Mucosa of stomach (tissue), 1 donor: ENCODE data around the gene MEGF8.

Experiments
- H3K27me3 ChIP-seq: one replicate; pipeline ENCODE4 v1.7.0; 2013; ENCODE audit warnings: mild to moderate bottlenecking, low read length; ENCODE audit not compliant: control insufficient read depth, insufficient read depth
- H3K36me3 ChIP-seq: one replicate; pipeline ENCODE4 v1.7.0; 2013; ENCODE audit warnings: low read length; ENCODE audit not compliant: control insufficient read depth, insufficient read depth
- H3K4me1 ChIP-seq: one replicate; pipeline ENCODE4 v1.7.0; 2013; ENCODE audit warnings: mild to moderate bottlenecking, low read length; ENCODE audit not compliant: control insufficient read depth, insufficient read depth
- H3K4me3 ChIP-seq: one replicate; pipeline ENCODE4 v1.7.0; 2013; ENCODE audit warnings: low read length
- H3K9ac ChIP-seq: one replicate; pipeline ENCODE4 v1.7.0; 2013; ENCODE audit warnings: mild to moderate bottlenecking, low read length, moderate library complexity
- H3K9me3 ChIP-seq: one replicate; pipeline ENCODE4 v1.7.0; 2013; ENCODE audit warnings: mild to moderate bottlenecking, low read length, moderate library complexity; ENCODE audit not compliant: control insufficient read depth
- donor health status: Pancreatic carcinoma.

The MEGF8 gene

DNA sequence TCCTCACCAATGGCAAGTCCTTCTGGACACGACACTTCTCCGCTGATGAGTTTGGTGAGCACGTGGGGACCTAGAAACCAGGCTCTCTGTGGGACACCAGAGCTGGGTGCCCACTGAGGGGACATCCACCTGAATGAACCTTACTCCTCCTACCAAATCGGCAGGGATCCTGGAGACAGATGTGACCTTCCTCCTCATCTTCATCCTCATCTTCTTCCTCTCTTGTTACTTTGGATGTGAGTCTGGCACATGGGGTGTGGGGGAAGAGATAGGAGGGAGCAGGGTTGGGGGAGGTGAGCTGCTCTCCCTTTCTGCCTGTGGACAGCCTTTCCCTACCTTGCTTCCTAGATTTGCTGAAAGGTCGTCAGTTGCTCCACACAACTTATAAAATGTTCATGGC is 10.4 kb upstream of the MEGF8 start:
- Histone ChIP-seq H3K27me3 (peaks cover 32% of the 10 kb centered on the region), H3K9ac (no peak overlapping the region), H3K9me3 (no peaks in the 10 kb centered on the region), H3K4me3 (no peak overlapping the region), H3K36me3 (no peaks in the 10 kb centered on the region), H3K4me1 (peaks cover 8% of the 10 kb centered on the region)

DNA sequence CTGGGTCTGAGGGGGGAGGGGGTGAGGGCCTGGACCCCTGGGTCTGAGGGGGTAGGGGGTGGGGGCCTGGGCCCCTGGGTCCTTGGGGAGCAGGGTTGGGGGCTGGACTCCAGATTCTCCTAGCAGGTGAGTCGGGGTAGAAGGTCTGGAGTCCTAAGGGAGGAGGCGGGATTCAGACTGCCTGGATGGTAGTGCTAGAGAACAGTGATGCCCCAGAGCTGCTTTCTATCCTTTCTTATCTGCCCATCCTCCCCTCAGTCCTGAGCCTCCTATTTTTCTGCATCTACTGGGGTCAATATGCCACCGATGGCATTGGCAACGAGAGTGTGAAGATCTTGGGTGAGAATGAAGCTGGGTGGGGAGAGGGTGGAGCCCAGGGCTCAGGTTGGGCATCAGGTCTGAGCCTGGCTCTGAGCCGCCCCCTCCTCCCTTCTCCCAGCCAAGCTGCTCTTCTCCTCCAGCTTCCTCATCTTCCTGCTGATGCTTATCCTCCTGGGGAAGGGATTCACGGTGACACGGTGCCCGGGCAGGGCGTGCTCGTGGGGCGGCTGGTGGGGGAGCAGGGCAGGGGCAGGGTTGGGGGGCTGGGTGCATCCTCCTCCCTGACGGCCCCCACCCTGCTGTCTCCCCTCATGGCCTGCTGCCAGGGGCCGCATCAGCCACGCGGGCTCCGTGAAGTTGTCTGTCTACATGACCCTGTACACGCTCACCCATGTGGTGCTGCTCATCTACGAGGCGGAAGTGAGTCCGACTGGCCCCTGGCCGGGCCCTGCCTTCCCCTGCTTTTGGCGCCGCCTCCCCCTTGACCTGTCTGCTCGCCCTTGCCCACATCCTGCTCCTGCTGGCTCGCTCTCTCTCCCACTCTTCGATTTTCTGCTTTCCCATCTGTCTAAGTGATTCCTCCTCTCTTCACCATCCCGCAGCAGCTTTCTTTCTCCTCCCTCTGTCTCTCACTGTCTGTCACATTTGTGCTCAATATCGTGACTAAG is 8.9 kb upstream of the MEGF8 start:
- H3K9me3 ChIP-seq, result no peaks in the 10 kb centered on the region
- H3K27me3 ChIP-seq, result peaks cover 32% of the 10 kb centered on the region
- no peak overlapping the region for H3K9ac ChIP-seq
- no peaks in the 10 kb centered on the region for H3K36me3 ChIP-seq
- H3K4me3 ChIP-seq, result no peak overlapping the region
- peaks cover 8% of the 10 kb centered on the region for H3K4me1 ChIP-seq

DNA sequence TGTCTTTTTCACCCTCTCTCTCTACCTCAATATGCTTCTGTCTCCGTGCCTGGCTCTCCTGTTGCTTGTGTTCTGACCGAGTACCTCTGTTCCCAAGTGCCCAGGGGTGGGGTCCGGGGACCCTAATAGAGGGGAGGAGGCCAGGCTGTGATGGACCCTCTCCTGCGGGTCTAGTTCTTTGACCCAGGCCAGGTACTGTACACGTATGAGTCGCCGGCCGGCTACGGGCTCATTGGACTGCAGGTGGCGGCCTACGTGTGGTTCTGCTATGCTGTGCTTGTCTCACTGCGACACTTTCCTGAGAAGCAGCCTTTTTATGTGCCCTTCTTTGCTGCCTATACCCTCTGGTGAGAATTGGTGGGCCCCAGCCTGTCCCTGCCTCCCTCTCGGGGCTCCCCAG is 7.9 kb upstream of the MEGF8 start:
- Histone ChIP-seq H3K27me3 (peaks cover 35% of the 10 kb centered on the region), H3K9ac (no peak overlapping the region), H3K36me3 (no peaks in the 10 kb centered on the region), H3K4me3 (no peak overlapping the region), H3K4me1 (peaks cover 8% of the 10 kb centered on the region), H3K9me3 (no peaks in the 10 kb centered on the region)

DNA sequence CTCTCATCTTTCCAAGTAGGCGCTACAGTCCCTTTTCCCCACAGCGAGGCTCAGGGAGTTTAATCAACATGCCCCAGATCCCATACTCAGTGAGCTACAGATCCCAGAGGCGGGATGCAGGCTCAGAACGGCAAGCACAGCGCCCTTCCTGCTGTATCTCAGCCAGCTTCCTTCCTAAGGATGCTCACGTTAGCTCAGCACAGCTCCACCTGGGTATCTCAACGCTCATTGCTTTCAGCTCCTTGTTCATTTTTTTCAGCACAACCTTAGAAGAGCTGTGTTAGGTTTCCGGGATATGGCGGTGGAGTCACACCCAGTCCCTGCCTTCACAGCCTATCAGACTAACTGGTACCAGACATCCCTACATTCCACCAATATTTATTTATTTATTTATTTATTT is 3.1 kb upstream of the MEGF8 start:
- Histone ChIP-seq H3K27me3 (peaks cover 27% of the 10 kb centered on the region), H3K36me3 (no peaks in the 10 kb centered on the region), H3K4me3 (no peak overlapping the region), H3K9me3 (no peaks in the 10 kb centered on the region), H3K9ac (no peak overlapping the region), H3K4me1 (peaks cover 20% of the 10 kb centered on the region)

DNA sequence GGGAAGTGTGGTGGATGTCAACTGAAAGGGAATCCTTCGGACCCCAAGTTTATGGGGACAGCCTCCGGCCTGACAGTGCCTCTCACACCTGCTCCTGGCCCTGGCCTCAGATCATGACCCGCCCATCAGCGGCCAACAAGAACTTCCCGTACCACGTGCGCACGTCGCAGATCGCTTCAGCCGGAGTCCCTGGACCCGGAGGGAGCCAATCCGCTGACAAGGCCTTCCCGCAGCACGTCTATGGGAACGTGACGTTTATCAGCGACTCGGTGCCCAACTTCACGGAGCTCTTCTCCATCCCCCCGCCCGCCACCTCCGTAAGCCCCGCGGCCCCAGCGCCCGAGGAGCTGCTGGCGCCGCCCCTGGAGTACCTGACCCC is 2.0 kb upstream of the MEGF8 start:
- no peak overlapping the region for H3K9ac ChIP-seq
- no peak overlapping the region for H3K4me3 ChIP-seq
- H3K36me3 ChIP-seq, result no peaks in the 10 kb centered on the region
- peaks cover 27% of the 10 kb centered on the region for H3K27me3 ChIP-seq
- H3K9me3 ChIP-seq, result no peaks in the 10 kb centered on the region
- peaks cover 20% of the 10 kb centered on the region for H3K4me1 ChIP-seq

DNA sequence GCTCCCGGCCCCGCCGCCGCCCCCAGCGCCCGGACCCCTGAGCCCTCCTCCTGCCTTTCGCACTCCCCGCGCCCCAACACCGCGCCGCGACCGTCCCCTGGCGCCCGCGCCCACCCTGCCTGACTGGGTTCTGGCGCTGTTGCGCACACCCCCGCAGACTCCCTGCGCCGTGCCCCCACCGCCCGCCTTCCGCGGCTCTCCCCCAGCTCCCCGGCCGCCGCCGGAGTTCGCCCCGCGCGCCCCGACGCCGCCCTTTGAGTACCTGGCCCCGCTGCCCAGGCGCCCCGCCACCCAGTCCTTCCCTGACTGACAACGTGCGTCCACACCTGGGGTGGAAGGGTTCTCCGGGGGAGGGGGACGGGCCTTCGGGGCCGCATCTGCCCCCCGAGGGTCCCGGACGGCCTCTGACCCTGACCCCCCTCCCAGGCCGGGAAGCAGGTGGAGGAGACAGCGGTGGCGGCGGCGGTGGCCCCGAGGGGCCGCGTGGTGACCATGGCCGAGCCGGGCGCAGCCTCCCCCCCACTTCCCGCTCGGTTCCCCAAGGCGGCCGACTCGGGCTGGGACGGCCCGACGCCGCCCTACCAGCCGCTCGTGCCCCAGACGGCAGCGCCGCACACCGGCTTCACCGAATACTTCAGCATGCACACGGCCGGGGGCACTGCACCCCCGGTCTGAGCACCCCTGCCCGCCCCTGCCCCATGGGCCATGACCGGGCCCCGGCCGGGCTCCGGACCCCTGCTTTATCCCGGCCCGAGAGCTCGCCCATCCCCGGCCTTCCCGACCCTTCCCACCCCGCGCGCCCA is 1.4 kb upstream of the MEGF8 start:
- no peak overlapping the region for H3K9ac ChIP-seq
- no peak overlapping the region for H3K4me3 ChIP-seq
- no peaks in the 10 kb centered on the region for H3K9me3 ChIP-seq
- H3K36me3 ChIP-seq, result no peaks in the 10 kb centered on the region
- H3K4me1 ChIP-seq, result peaks cover 20% of the 10 kb centered on the region
- peaks cover 27% of the 10 kb centered on the region for H3K27me3 ChIP-seq

DNA sequence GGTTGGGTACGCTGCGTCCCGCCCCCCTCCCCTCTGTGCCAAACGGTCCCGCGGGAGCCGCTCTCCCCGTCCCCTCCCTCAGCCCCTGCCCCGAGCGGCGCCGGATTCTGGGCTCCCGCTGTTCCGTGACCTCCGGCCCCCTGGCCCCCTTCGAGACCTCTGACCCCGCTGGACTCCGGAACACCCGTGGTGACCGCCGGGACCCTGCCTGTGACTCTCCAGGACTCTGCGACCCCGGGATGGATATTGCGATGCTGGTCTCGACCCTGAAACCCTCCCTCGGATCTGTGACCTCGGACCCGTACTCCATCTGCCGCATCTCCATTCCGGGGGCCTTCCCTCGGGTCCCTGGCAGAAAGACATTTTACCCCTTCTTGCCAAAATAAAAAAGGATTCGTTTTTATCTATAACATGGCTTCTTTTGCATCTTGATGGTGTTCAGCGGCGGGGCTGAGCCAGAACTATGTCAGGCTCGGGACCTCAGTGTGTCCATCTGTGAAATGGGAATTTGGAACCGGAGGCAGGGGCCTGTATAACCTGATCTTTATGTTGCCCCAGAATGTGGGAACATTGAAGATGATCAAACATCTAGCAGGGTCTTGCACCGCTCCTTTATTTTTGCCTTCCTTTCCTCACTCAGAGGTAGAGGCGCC is 654 bp upstream of the MEGF8 start:
- H3K9ac ChIP-seq, result no peak overlapping the region
- no peaks in the 10 kb centered on the region for H3K36me3 ChIP-seq
- H3K4me3 ChIP-seq, result no peak overlapping the region
- no peaks in the 10 kb centered on the region for H3K9me3 ChIP-seq
- peaks cover 27% of the 10 kb centered on the region for H3K27me3 ChIP-seq
- peaks cover 20% of the 10 kb centered on the region for H3K4me1 ChIP-seq

DNA sequence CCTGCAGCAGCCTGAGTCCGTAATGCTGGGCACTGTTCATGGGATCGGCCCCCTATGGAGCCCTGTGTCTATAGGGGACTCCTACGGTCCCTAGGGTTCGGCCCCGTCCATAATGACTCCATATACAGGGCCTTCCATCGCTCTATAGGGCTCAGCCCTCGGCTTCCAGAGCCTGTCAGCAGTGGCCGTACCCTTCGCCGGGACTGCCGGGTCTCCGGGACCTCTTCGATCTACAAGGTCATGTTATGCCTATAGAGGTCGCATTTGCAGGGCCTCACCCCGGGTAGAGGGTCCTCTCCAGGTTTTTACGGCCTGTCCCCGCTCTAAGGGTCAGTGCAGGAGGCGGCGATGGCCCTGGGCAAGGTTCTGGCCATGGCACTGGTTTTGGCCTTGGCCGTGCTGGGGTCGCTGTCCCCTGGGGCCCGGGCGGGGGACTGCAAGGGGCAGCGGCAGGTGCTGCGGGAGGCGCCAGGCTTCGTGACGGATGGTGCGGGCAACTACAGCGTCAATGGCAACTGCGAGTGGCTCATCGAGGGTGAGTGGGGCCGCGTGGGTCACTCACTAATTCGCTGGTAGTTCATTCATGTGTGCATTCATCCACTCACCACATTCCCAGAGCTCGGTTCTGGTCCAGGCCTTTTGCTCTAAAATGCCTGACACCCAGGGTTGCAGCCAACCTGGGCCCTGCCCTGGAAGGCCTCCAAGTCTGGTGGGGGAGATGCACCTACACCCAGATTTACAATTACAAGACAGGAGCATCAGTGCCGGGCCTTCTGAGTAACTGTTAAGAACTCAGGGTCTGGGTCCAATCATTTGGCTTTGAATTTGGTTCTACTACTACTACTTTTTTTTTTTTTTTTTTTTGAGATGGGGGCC is 699 bp downstream of the MEGF8 start:
- H3K9me3 ChIP-seq, result no peaks in the 10 kb centered on the region
- peaks cover 20% of the 10 kb centered on the region for H3K4me1 ChIP-seq
- H3K9ac ChIP-seq, result peak overlapping the region; percentile 93
- H3K4me3 ChIP-seq, result peak overlapping the region; percentile 93
- H3K27me3 ChIP-seq, result peaks cover 27% of the 10 kb centered on the region
- H3K36me3 ChIP-seq, result no peaks in the 10 kb centered on the region

DNA sequence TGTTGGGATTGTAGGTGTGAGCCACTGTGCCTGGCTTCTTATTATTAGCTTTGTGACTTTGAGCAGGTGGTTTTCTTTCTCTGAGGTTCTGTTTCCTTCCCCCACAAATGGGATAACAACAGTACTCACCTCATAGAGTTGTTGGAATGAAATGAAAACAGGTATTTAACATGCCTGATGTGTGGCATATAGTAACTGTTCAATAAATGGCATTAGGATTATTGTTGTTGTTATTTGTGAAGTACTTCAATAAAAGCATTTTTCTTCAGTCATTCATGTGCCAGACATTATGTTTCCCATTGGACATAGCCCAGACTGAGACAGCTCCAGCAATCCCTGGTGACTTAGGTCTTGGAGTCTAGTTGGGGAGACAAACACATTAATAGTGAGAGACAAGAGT is 1.5 kb downstream of the MEGF8 start:
- H3K4me3 ChIP-seq, result no peak overlapping the region

DNA sequence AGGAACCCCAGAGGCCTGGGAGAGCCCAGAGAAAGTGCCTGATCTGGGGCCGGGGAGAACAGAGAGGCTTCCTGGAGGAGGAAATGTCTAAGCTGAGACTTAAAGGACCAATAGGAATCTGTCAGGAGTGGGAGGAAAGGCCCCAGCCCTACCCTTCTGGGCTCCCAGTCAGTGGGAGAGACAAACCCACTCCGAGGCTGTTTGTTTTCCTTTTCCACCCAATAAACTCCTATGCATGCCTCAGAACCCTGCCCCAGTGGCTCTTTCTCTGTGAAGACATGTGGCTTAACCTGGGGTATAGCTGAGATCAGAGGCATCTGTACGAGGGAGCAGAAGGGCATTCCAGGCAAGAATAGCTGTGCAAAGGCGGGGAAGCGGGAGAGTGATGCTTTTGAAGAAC is 1.9 kb downstream of the MEGF8 start:
- no peaks in the 10 kb centered on the region for H3K9me3 ChIP-seq
- peaks cover 20% of the 10 kb centered on the region for H3K27me3 ChIP-seq
- no peak overlapping the region for H3K4me3 ChIP-seq
- no peak overlapping the region for H3K9ac ChIP-seq
- peaks cover 20% of the 10 kb centered on the region for H3K4me1 ChIP-seq
- H3K36me3 ChIP-seq, result no peaks in the 10 kb centered on the region

More for the DNA sequence above, 1.5 kb downstream of the MEGF8 start:
- no peaks in the 10 kb centered on the region for H3K9me3 ChIP-seq
- no peaks in the 10 kb centered on the region for H3K36me3 ChIP-seq
- no peak overlapping the region for H3K9ac ChIP-seq
- H3K27me3 ChIP-seq, result peaks cover 24% of the 10 kb centered on the region
- peaks cover 20% of the 10 kb centered on the region for H3K4me1 ChIP-seq

DNA sequence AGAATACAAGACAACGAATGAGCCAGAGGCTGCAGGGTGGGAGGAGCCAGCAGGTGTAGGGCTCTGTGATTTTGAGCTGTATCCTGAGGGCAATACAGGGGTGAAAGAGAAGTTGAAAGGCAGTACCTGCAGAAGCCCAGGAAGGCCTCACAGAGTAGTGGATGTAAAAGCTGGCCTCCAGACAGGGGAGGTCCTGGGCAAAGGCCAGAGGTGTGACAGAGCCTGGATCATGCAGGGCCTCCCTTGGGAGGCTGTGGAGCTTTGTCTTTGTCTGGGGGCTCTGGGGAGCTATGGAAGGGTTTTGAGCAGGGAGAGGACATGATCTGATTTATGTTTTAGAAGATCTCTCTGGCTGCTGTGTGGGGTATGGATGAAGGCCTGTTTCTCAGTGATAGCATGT is 2.7 kb downstream of the MEGF8 start:
- Histone ChIP-seq H3K4me3 (no peak overlapping the region), H3K9me3 (no peaks in the 10 kb centered on the region), H3K9ac (no peak overlapping the region), H3K36me3 (no peaks in the 10 kb centered on the region), H3K4me1 (peaks cover 20% of the 10 kb centered on the region), H3K27me3 (peaks cover 19% of the 10 kb centered on the region)
